GM13977 (cell line): ENCODE data around the gene DOP1A.

ENCODE experiments used
- DNase-seq: peaks from one replicate; pipeline ENCODE4 v3.0.0; 2012; ENCODE audit warnings: low spot score
- CTCF ChIP-seq: IDR thresholded peaks from 2 replicates; pipeline ENCODE4 v1.5.1; 2012; ENCODE audit warnings: mild to moderate bottlenecking, control low read depth; ENCODE audit not compliant: insufficient read depth; ENCODE audit errors: extremely low read depth, missing control alignments
- in situ Hi-C: fragments of 300-500 bp; cut with MboI; formaldehyde crosslinking; loops from one replicate; pipeline ENCODE4 v1.12.0; 2022; ENCODE audit warnings: low sequenced_read_pairs, low pct_unique_long_range_greater_than_20kb, mixed read lengths, inconsistent platforms; ENCODE audit not compliant: unreplicated experiment

The DOP1A gene

GRCh38 chr6:83199863-83200225 lies 132.4 kb downstream of the DOP1A start:
- in situ Hi-C loops: loop anchor here (25.0 kb wide), 1 partner anchor 963 kb away; the partner anchor contains the start of gene IBTK
- no peak for DNase-seq
- no peak for TF ChIP-seq CTCF

- no peak for TF ChIP-seq CTCF
- in situ Hi-C loops: loop anchor here (25.0 kb wide), 1 partner anchor 965 kb away; the partner anchor contains the start of gene IBTK
Measured at GRCh38 chr6:83202031-83202430, 134.6 kb downstream of the DOP1A start.

GRCh38 chr6:83215131-83216047 lies 147.9 kb downstream of the DOP1A start:
- DNase-seq: peak; percentile 31
- in situ Hi-C loops: loop anchor here (25.0 kb wide), 1 partner anchor 978 kb away; the partner anchor contains the start of gene IBTK
- TF ChIP-seq CTCF: peak; percentile 81

More at GRCh38 chr6:83202031-83202430, 134.6 kb downstream of the DOP1A start:
- DNase-seq: no peak

GRCh38 chr6:83216806-83217205 lies 149.3 kb downstream of the DOP1A start:
- in situ Hi-C loops: loop anchor here (25.0 kb wide), 1 partner anchor 980 kb away; the partner anchor contains the start of gene IBTK
- no peak for DNase-seq
- TF ChIP-seq CTCF: no peak
